ENCODE data around the gene JMJD1C. TPM values are rescaled to one million over a fixed set of nuclear protein-coding genes. Genes with fewer than 3 reads are reported as not detected.

JMJD1C gene
- total RNA-seq, 1 experiment from 2014 or later = 66.3 TPM

DNA sequence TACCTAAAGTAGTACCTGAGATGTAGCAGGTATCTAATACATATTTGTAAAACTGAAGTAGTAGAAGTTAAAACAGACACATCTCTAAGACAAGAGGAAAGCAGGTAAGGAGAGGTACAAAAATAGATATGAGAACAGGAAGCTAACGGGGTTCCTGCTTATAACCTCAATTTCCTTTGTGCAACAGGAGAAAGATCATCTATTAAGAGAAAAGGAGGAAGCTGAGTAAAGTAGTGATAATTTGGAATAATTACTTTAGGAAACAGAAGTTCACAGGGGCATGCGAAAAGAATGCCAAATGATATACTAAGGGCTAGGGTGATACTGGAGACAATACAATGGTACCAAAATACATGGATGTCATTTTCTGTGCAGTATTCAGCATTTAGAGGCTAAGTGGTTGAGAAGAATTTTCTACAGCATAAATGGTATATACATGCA is 223.9 kb downstream of the JMJD1C start:
- H3K4me1 ChIP-seq (ENCODE audit: control insufficient read depth in 1 of 2, insufficient read depth in 2 of 2, low read length in 2 of 2) = peaks cover 22 to 30% of the 10 kb centered on the region in 2 experiments
- BruUV-seq (replicated peaks) = no TSS peak
- no peak overlapping the region for H3K4me2 ChIP-seq (ENCODE audit: low read length)
- H3K9ac ChIP-seq (ENCODE audit: low read length) = no peak overlapping the region
- H3K9me3 ChIP-seq (ENCODE audit: control insufficient read depth in 1 of 2, insufficient read depth in 1 of 2, low read depth in 1 of 2, low read length in 2 of 2) = no peaks in the 10 kb centered on the region
- no peaks in the 10 kb centered on the region for H3K9me2 ChIP-seq (ENCODE audit: insufficient read depth)
- H3K27me3 ChIP-seq (ENCODE audit: insufficient read depth, low read length) = no peaks in the 10 kb centered on the region
- intact Hi-C loops (cut with micrococcal nuclease) = no loop called here
- no peak overlapping the region for H2AFZ ChIP-seq (ENCODE audit: low read depth, low read length, poor library complexity, severe bottlenecking)
- no peak overlapping the region for H3K27ac ChIP-seq (ENCODE audit: low read depth, low read length)
- DNase-seq (ENCODE audit: low read depth, low spot score) = no peak
- CTCF ChIA-PET = no interaction called here
- no peaks in the 10 kb centered on the region for H3K36me3 ChIP-seq (ENCODE audit: control insufficient read depth in 1 of 2, insufficient read depth in 2 of 2, low read length in 2 of 2)
- no peak for ATAC-seq
- POLR2A ChIA-PET = interaction anchor here (1.4 kb wide), 1 partner anchor 27 kb away, joined by 3 read pairs; no protein-coding TSS in a partner anchor
- TF ChIP-seq FOSL1 (IDR thresholded peaks at IDR 0.05; ENCODE audit: low read depth) = no peak
- no peak for TF ChIP-seq RAD21 (IDR thresholded peaks at IDR 0.05; ENCODE audit: low read depth)
- no peak for TF ChIP-seq ZNF274 (IDR thresholded peaks at IDR 0.05; ENCODE audit: low read depth, low read length)
- no peak for TF ChIP-seq YY1 (IDR thresholded peaks at IDR 0.05; ENCODE audit: extremely low read depth, insufficient replicate concordance, low read depth, low read length)
- no peak for TF ChIP-seq JUND (IDR thresholded peaks at IDR 0.05)
- no peak for TF ChIP-seq SP1 (IDR thresholded peaks at IDR 0.05; ENCODE audit: low read depth)
- RAD21 ChIA-PET (ENCODE audit: low non-redundant PET in 1 of 2, low total read pairs in 2 of 2, uncharacterized antibody in 2 of 2, unreplicated experiment in 2 of 2) = no interaction called here
- H4K20me1 ChIP-seq (ENCODE audit: insufficient read depth) = peaks cover 6% of the 10 kb centered on the region; the same call in 1 of the 2 replicates
- H3K4me3 ChIP-seq (replicated peaks in 1 of 2; ENCODE audit: low read depth in 1 of 2, low read length in 2 of 2) = no peak overlapping the region
- H3K79me2 ChIP-seq (ENCODE audit: insufficient read depth, low read length) = peaks cover 92% of the 10 kb centered on the region

DNA sequence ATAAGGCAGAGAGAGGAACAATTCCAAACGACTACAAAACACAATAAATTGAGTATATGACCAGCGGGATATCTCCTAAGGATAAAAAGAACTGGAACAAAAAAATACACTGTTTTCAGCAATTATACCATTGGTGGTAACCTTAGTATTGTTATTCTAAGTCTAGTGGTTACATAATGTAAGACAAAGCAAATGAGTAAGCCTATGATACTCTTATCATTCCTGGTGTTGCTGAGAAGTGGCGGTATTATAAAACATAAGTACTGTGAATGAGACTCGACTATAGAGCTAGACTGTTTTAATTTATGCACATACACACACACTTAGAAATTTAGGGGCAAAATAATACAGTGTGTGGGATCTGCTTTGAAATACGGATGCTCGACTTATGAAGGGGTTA is 225.0 kb downstream of the JMJD1C start:
- Histone ChIP-seq H3K79me2 (ENCODE audit: insufficient read depth, low read length) (peaks cover 86% of the 10 kb centered on the region), H3K4me1 (ENCODE audit: control insufficient read depth in 1 of 2, insufficient read depth in 2 of 2, low read length in 2 of 2) (peaks cover 31 to 41% of the 10 kb centered on the region in 2 experiments), H3K9ac (ENCODE audit: low read length) (no peak overlapping the region), H3K9me2 (ENCODE audit: insufficient read depth) (no peaks in the 10 kb centered on the region), H4K20me1 (ENCODE audit: insufficient read depth) (peaks cover 9% of the 10 kb centered on the region; the same call in 1 of the 2 replicates), H3K4me3 (replicated peaks in 1 of 2; ENCODE audit: low read depth in 1 of 2, low read length in 2 of 2) (no peak overlapping the region), H3K27me3 (ENCODE audit: insufficient read depth, low read length) (no peaks in the 10 kb centered on the region), H2AFZ (ENCODE audit: low read depth, low read length, poor library complexity, severe bottlenecking) (no peak overlapping the region), H3K9me3 (ENCODE audit: control insufficient read depth in 1 of 2, insufficient read depth in 1 of 2, low read depth in 1 of 2, low read length in 2 of 2) (no peaks in the 10 kb centered on the region), H3K27ac (ENCODE audit: low read depth, low read length) (no peak overlapping the region), H3K36me3 (ENCODE audit: control insufficient read depth in 1 of 2, insufficient read depth in 2 of 2, low read length in 2 of 2) (no peaks in the 10 kb centered on the region), H3K4me2 (ENCODE audit: low read length) (no peak overlapping the region)
- ATAC-seq (no peak), DNase-seq (ENCODE audit: low read depth, low spot score) (no peak)
- RAD21 ChIA-PET (ENCODE audit: low non-redundant PET in 1 of 2, low total read pairs in 2 of 2, uncharacterized antibody in 2 of 2, unreplicated experiment in 2 of 2) = no interaction called here
- BruUV-seq (replicated peaks) = no TSS peak
- CTCF ChIA-PET = no interaction called here
- intact Hi-C loops (cut with micrococcal nuclease) = no loop called here
- POLR2A ChIA-PET = interaction anchor here (1.4 kb wide), 1 partner anchor 28 kb away, joined by 3 read pairs; no protein-coding TSS in a partner anchor
- no peak for TF ChIP-seq POLR2AphosphoS5 (IDR thresholded peaks at IDR 0.05; ENCODE audit: low read depth, low read length)
- TF ChIP-seq, protein P1, sequence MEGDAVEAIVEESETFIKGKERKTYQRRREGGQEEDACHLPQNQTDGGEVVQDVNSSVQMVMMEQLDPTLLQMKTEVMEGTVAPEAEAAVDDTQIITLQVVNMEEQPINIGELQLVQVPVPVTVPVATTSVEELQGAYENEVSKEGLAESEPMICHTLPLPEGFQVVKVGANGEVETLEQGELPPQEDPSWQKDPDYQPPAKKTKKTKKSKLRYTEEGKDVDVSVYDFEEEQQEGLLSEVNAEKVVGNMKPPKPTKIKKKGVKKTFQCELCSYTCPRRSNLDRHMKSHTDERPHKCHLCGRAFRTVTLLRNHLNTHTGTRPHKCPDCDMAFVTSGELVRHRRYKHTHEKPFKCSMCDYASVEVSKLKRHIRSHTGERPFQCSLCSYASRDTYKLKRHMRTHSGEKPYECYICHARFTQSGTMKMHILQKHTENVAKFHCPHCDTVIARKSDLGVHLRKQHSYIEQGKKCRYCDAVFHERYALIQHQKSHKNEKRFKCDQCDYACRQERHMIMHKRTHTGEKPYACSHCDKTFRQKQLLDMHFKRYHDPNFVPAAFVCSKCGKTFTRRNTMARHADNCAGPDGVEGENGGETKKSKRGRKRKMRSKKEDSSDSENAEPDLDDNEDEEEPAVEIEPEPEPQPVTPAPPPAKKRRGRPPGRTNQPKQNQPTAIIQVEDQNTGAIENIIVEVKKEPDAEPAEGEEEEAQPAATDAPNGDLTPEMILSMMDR (IDR thresholded peaks at IDR 0.05 in 2 of 3, conservative IDR thresholded peaks at IDR 0.05 in 1 of 3; ENCODE audit: borderline replicate concordance in 1 of 3, insufficient read depth in 1 of 3, low read depth in 2 of 3, low read length in 2 of 3) = no peak
- TF ChIP-seq CEBPB (IDR thresholded peaks at IDR 0.05; ENCODE audit: low read depth) = no peak
- TF ChIP-seq, protein P2, sequence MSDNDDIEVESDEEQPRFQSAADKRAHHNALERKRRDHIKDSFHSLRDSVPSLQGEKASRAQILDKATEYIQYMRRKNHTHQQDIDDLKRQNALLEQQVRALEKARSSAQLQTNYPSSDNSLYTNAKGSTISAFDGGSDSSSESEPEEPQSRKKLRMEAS (IDR thresholded peaks at IDR 0.05) = no peak
- TF ChIP-seq, protein P3, sequence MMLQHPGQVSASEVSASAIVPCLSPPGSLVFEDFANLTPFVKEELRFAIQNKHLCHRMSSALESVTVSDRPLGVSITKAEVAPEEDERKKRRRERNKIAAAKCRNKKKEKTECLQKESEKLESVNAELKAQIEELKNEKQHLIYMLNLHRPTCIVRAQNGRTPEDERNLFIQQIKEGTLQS (IDR thresholded peaks at IDR 0.05) = no peak
- TF ChIP-seq SRF (IDR thresholded peaks at IDR 0.05; ENCODE audit: low read depth) = no peak
- no peak for TF ChIP-seq POLR2A (IDR thresholded peaks at IDR 0.05; ENCODE audit: borderline replicate concordance, extremely low read depth, insufficient read depth, insufficient read length)
- no peak for TF ChIP-seq SP1 (IDR thresholded peaks at IDR 0.05; ENCODE audit: low read depth)
- TF ChIP-seq YY1 (IDR thresholded peaks at IDR 0.05; ENCODE audit: extremely low read depth, insufficient replicate concordance, low read depth, low read length) = no peak
- no peak for TF ChIP-seq TCF7L2 (IDR thresholded peaks at IDR 0.05; ENCODE audit: borderline replicate concordance, extremely low read depth, insufficient read depth, insufficient read length)
- TF ChIP-seq ZFX (IDR thresholded peaks at IDR 0.05) = no peak
- TF ChIP-seq EZH2phosphoT487 (IDR thresholded peaks at IDR 0.05; ENCODE audit: borderline replicate concordance) = no peak

Measured in HCT116 (cell line).